Skeletal muscle satellite cell (primary cell): ENCODE measurements around the gene KLC1.
"Not testable (repeated sequence)": the region's sequence is repeated elsewhere in the genome, so short reads cannot be mapped to it uniquely, and the experiment has no call there.

ENCODE experiments used
- H3K27me3 ChIP-seq: 2 replicates; pipeline ENCODE4 v1.7.0; 2013; ENCODE audit warnings: low read length; ENCODE audit not compliant: control insufficient read depth, insufficient read depth
- H3K36me3 ChIP-seq: 2 replicates; pipeline ENCODE4 v1.7.0; 2013; ENCODE audit warnings: mild to moderate bottlenecking, control low read depth, low read length; ENCODE audit not compliant: insufficient read depth
- H3K4me1 ChIP-seq: 2 replicates; pipeline ENCODE4 v1.7.0; 2013; ENCODE audit warnings: low read length; ENCODE audit not compliant: control insufficient read depth, insufficient read depth
- H3K4me2 ChIP-seq: 2 replicates; pipeline ENCODE4 v1.7.0; 2013; ENCODE audit warnings: mild to moderate bottlenecking, low read length
- H3K4me3 ChIP-seq: 2 replicates; pipeline ENCODE4 v1.7.0; 2013; ENCODE audit warnings: low read length
- H3K9ac ChIP-seq: 2 replicates; pipeline ENCODE4 v1.7.0; 2013; ENCODE audit warnings: mild to moderate bottlenecking, low read depth, low read length, moderate library complexity
- H3K9me3 ChIP-seq: replicated peaks from 2 replicates; pipeline ENCODE4 v1.7.0; 2013; ENCODE audit warnings: mild to moderate bottlenecking, control low read depth, low read length

KLC1 gene

GRCh38 chr14:103685276-103686211 is 56.5 kb downstream of the KLC1 start:
- Histone ChIP-seq H3K9me3 (no peaks in the 10 kb centered on the region), H3K27me3 (no peaks in the 10 kb centered on the region), H3K4me1 (peaks cover 14% of the 10 kb centered on the region), H3K4me2 (no peak overlapping the region), H3K36me3 (peaks cover 80% of the 10 kb centered on the region), H3K9ac (no peak overlapping the region), H3K4me3 (no peak overlapping the region)

- H3K4me2 ChIP-seq = no peak overlapping the region
- peaks cover 14% of the 10 kb centered on the region for H3K4me1 ChIP-seq
- no peak overlapping the region for H3K4me3 ChIP-seq
- H3K9ac ChIP-seq = no peak overlapping the region
- no peaks in the 10 kb centered on the region for H3K27me3 ChIP-seq
- H3K36me3 ChIP-seq = peaks cover 72% of the 10 kb centered on the region
- no peaks in the 10 kb centered on the region for H3K9me3 ChIP-seq
These were observed 57.9 kb downstream of the KLC1 start for GRCh38 chr14:103686831-103687485.

- Histone ChIP-seq H3K4me3 (no peak overlapping the region), H3K27me3 (no peaks in the 10 kb centered on the region), H3K4me1 (peaks cover 14% of the 10 kb centered on the region), H3K9ac (no peak overlapping the region), H3K9me3 (no peaks in the 10 kb centered on the region), H3K4me2 (no peak overlapping the region), H3K36me3 (peaks cover 79% of the 10 kb centered on the region)
These were observed 58.7 kb downstream of the KLC1 start for GRCh38 chr14:103687712-103688111.

DNA sequence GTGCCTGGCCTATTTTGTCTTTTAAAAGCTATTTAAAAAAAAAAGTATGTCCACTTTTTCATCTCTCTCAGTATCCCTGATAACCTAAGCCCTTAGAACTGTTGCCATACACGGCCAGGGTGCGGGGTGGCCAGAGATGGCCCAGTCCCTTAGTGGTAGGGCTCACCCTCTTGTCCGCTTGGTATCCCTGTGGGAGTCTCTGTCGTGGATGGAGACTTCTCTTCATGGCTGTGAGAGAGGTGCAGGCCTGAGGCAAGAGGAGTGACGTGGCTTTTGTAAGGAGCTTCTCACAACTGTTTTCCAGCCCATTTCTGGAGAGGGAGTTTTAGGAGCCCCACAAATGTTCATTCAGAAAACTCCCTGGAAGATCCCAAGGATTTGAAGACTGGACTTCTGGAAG is 59.4 kb downstream of the KLC1 start:
- Histone ChIP-seq H3K36me3 (peaks cover 79% of the 10 kb centered on the region), H3K4me1 (peaks cover 14% of the 10 kb centered on the region), H3K9ac (no peak overlapping the region), H3K4me2 (no peak overlapping the region), H3K27me3 (no peaks in the 10 kb centered on the region), H3K4me3 (no peak overlapping the region), H3K9me3 (no peaks in the 10 kb centered on the region)

DNA sequence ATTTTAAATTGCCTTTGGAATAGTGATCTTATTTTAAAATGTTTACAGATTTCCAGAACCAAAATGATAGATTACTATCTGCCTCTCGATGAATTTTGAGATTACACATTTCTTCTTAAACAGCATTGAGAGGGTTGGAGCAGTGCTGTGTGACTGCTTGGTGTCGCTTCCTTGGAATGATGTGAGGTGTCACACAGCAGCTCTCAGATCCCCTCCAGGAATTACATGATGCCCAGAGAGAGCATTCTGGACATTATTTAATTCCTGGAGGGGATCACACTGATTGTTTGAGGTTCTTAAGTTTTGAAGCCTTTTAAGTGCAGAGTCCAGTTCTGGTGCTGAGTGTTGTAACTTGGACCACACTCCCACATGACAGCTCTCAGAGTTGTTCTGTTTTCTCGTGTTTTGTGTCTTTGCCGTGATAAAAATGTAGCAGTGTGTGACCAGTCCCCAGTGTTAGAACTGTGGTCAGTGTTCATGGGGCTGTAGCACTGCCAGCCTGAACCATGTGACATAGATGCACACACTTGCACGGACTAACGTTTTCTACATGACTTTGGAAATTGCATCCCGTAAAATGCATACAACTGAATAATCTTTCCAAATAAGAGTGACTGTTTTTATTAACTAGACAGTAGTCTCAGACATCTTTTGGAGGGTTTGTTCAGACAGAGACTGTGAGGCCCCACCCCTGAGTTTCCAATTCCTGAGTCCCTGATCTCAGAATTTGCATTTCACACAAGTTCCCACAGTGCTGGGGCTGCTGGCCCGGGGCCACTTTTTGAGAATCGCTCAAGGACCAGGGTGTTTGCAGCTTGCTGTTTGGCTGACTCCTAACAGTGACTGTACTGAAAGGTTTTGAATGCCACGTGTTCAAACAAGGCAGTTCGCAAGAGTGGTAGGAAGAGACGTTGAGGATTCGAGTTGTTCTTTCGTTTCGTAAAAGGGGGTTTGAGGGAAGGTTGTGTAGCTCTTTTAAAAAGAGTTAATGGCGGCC is 60.2 kb downstream of the KLC1 start:
- Histone ChIP-seq H3K4me1 (peaks cover 7% of the 10 kb centered on the region), H3K4me2 (no peak overlapping the region), H3K36me3 (peaks cover 80% of the 10 kb centered on the region), H3K9ac (no peak overlapping the region), H3K4me3 (no peak overlapping the region), H3K27me3 (no peaks in the 10 kb centered on the region), H3K9me3 (no peaks in the 10 kb centered on the region)

DNA sequence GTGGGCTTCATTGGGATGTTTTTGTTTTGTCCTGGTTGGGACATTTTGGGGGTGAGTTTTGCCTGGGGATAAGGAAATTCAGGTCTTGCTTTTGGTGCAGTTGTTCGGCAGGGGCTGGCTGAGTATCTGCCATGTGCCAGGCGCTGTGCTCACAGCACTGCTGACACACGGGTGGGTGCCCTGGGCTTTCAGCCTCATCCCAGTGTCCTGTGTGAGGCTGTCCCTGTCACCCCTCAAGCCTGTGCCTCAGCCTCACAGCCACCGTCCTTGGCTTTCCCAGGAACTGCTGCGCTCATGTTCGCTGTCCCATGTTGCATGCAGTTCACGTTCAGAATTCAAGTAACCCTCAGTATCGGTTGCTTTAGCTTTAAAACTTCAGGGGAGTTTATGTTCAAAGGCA is 61.3 kb downstream of the KLC1 start:
- H3K4me2 ChIP-seq = no peak overlapping the region
- no peak overlapping the region for H3K4me3 ChIP-seq
- peaks cover 79% of the 10 kb centered on the region for H3K36me3 ChIP-seq
- no peaks in the 10 kb centered on the region for H3K27me3 ChIP-seq
- no peak overlapping the region for H3K9ac ChIP-seq
- H3K9me3 ChIP-seq = no peaks in the 10 kb centered on the region
- peaks cover 1% of the 10 kb centered on the region for H3K4me1 ChIP-seq

- H3K9ac ChIP-seq, H3K4me3 ChIP-seq, H3K9me3 ChIP-seq, H3K4me2 ChIP-seq, H3K27me3 ChIP-seq: not testable (repeated sequence)
- Histone ChIP-seq H3K36me3 (peaks cover 70% of the 10 kb centered on the region), H3K4me1 (peaks cover 13% of the 10 kb centered on the region)
These were observed 62.6 kb downstream of the KLC1 start for GRCh38 chr14:103691655-103692054.

GRCh38 chr14:103692159-103692558 is 63.1 kb downstream of the KLC1 start:
- H3K4me1 ChIP-seq = peaks cover 18% of the 10 kb centered on the region
- H3K27me3 ChIP-seq = no peaks in the 10 kb centered on the region
- no peaks in the 10 kb centered on the region for H3K9me3 ChIP-seq
- no peak overlapping the region for H3K4me3 ChIP-seq
- H3K4me2 ChIP-seq = no peak overlapping the region
- H3K9ac ChIP-seq = no peak overlapping the region
- H3K36me3 ChIP-seq = peaks cover 67% of the 10 kb centered on the region

DNA sequence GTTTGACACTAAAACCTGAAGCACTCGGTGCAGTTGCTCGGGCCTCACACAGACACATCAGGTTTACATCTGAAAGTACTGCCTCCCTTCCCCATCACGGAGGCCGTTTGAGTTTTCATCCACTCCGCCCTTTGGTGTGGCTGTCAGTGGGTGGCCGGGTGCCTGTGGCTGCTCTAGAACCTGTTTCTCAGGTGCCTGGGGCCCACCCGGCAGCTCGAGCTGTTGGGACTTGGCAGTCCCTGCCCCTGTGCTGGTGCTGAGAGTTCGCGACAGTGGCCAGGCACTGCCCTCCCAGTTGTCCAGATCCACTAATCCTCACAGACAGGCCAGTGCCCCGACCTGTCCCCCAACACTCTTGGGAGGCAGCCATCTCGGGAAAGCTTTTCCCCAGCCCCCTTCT is 63.9 kb downstream of the KLC1 start:
- H3K36me3 ChIP-seq = peaks cover 70% of the 10 kb centered on the region
- peaks cover 21% of the 10 kb centered on the region for H3K4me1 ChIP-seq
- no peaks in the 10 kb centered on the region for H3K27me3 ChIP-seq
- no peak overlapping the region for H3K4me3 ChIP-seq
- no peak overlapping the region for H3K4me2 ChIP-seq
- no peak overlapping the region for H3K9ac ChIP-seq
- H3K9me3 ChIP-seq = no peaks in the 10 kb centered on the region

- Histone ChIP-seq H3K9me3 (no peaks in the 10 kb centered on the region), H3K9ac (no peak overlapping the region), H3K4me1 (peaks cover 21% of the 10 kb centered on the region), H3K36me3 (peaks cover 73% of the 10 kb centered on the region), H3K27me3 (no peaks in the 10 kb centered on the region), H3K4me2 (no peak overlapping the region), H3K4me3 (no peak overlapping the region)
These were observed 64.5 kb downstream of the KLC1 start for GRCh38 chr14:103693515-103693914.

- no peak overlapping the region for H3K4me3 ChIP-seq
- H3K4me2 ChIP-seq = no peak overlapping the region
- H3K4me1 ChIP-seq = peaks cover 21% of the 10 kb centered on the region
- H3K36me3 ChIP-seq = peaks cover 72% of the 10 kb centered on the region
- no peaks in the 10 kb centered on the region for H3K9me3 ChIP-seq
- no peaks in the 10 kb centered on the region for H3K27me3 ChIP-seq
- H3K9ac ChIP-seq = no peak overlapping the region
These were observed 65.6 kb downstream of the KLC1 start for GRCh38 chr14:103694572-103695026.
